Neural progenitor cell (in vitro differentiated cells): Measurements from ENCODE around the gene DIS3L. TPM values are rescaled to one million over a fixed set of nuclear protein-coding genes. Genes with fewer than 3 reads are reported as not detected.
"Not testable (repeated sequence)": the region's sequence is repeated elsewhere in the genome, so short reads cannot be mapped to it uniquely, and the experiment has no call there.

ENCODE experiments used
- DNase-seq: peaks from one replicate; pipeline ENCODE4 v3.0.0-alpha.2; 2016; ENCODE audit warnings: low spot score
- H2AFZ ChIP-seq: fragments of 200-600 bp; sonication (generic); replicated peaks from 2 replicates; pipeline ENCODE4 v1.6.1; 2016; ENCODE audit warnings: antibody characterized with exemption
- H3F3A ChIP-seq: fragments of 200-600 bp; sonication (generic); 2 replicates; pipeline ENCODE4 v1.6.1; 2016; ENCODE audit warnings: antibody characterized with exemption, low read depth
- H3K27ac ChIP-seq: fragments of 200-600 bp; sonication (generic); 2 replicates; pipeline ENCODE4 v1.5.1; 2016; ENCODE audit warnings: mild to moderate bottlenecking
- H3K27me3 ChIP-seq: fragments of 200-600 bp; sonication (generic); 2 replicates; pipeline ENCODE4 v1.6.1; 2016; ENCODE audit warnings: mild to moderate bottlenecking, moderate library complexity
- H3K36me3 ChIP-seq: fragments of 200-600 bp; sonication (generic); 2 replicates; pipeline ENCODE4 v1.5.1; 2016
- H3K4me1 ChIP-seq: fragments of 200-600 bp; sonication (generic); 2 replicates; pipeline ENCODE4 v1.6.1; 2016; ENCODE audit warnings: mixed run types
- H3K4me2 ChIP-seq: fragments of 200-600 bp; sonication (generic); 2 replicates; pipeline ENCODE4 v1.6.1; 2016
- H3K4me3 ChIP-seq: fragments of 200-600 bp; sonication (generic); 2 replicates; pipeline ENCODE4 v1.5.1; 2016
- H3K79me2 ChIP-seq: fragments of 200-600 bp; sonication (generic); 2 replicates; pipeline ENCODE4 v1.6.1; 2016; ENCODE audit warnings: low read depth
- H3K9ac ChIP-seq: fragments of 200-600 bp; sonication (generic); 2 replicates; pipeline ENCODE4 v1.6.1; 2016
- H3K9me3 ChIP-seq: fragments of 200-600 bp; sonication (generic); 2 replicates; pipeline ENCODE4 v1.5.1; 2016; ENCODE audit warnings: low read depth
- H4K20me1 ChIP-seq: fragments of 200-600 bp; sonication (generic); 2 replicates; pipeline ENCODE4 v1.6.1; 2016; ENCODE audit warnings: low read depth
- H3K27ac Mint-ChIP-seq: 3 replicates; pipeline ENCODE4 v1.8.0; 2021; ENCODE audit warnings: mixed read lengths
- H3K27me3 Mint-ChIP-seq: 2 replicates; pipeline ENCODE4 v1.8.0; 2022; ENCODE audit warnings: low read depth, mild to moderate bottlenecking, inconsistent platforms, moderate library complexity, mixed read lengths; ENCODE audit not compliant: insufficient read depth
- H3K36me3 Mint-ChIP-seq: 3 replicates; pipeline ENCODE4 v1.8.0; 2021; ENCODE audit warnings: mixed read lengths
- H3K4me1 Mint-ChIP-seq: 3 replicates; pipeline ENCODE4 v1.8.0; 2021; ENCODE audit warnings: mixed read lengths
- H3K4me3 Mint-ChIP-seq: 3 replicates; pipeline ENCODE4 v1.8.0; 2021; ENCODE audit warnings: mild to moderate bottlenecking, moderate library complexity, mixed read lengths
- H3K9me3 Mint-ChIP-seq: 3 replicates; pipeline ENCODE4 v1.8.0; 2020; ENCODE audit warnings: mixed read lengths
- EZH2 ChIP-seq: fragments of 200-600 bp; sonication (generic); IDR thresholded peaks from 2 replicates; pipeline ENCODE4 v1.6.1; 2017; ENCODE audit warnings: antibody characterized with exemption, mild to moderate bottlenecking, moderate library complexity
- EZH2phosphoT487 ChIP-seq: fragments of 200-600 bp; sonication (generic); IDR thresholded peaks from 2 replicates; pipeline ENCODE4 v1.6.1; 2017; ENCODE audit warnings: antibody characterized with exemption
- total RNA-seq: library from RNA; depleted of rRNA; stranded (reverse); fragments of >200 nt; gene quantifications from 2 replicates; pipeline ENCODE4 v1.2.3, GENCODE V29; 2015; ENCODE audit warnings: low replicate concordance
- TF ChIP-seq, protein P1 (sequence below): fragments of 200-600 bp; sonication (generic); IDR thresholded peaks from 2 replicates; pipeline ENCODE4 v1.5.1; 2017; ENCODE audit warnings: antibody characterized with exemption, mild to moderate bottlenecking

DIS3L gene
- total RNA-seq, 1 donor from 2014 or later = 53.8 TPM

DNA sequence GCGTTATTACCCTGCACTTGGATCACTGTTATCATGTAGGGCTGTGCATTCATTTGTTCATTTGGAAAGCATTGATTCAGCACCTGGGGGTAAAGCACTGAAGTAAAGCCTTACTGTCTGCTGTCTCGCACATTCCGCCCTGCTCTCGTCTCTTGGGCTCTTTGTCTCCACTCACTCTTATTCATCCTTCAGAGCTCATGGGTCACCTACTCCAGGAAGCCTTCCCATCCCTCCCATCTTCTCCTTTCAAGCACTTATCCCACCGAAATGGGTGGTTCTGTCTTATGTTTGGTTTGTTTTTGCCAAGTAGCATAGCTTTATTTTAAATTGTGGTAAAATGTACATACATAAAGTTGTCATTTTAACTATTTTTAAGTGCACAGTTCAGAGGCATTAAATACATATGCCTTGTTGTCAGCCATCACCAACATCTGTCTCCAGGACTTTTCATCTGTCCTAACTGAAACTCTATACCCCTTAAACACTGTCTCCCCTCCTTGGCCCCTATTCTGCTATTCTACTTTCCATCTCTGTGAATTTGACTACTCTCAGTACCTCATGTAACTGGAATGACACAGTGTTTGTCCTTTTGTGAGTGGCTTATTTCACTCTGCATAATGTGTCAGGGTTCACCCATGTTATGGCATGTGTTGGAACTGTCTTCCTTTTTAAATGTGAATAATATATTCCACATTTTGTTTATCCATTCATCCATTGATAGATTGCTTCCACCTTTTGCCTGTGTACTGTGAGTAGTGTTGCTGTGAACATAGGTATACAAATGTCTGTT is 9.3 kb downstream of the DIS3L start:
- Histone ChIP-seq H3K9me3 (no peaks in the 10 kb centered on the region), H3K79me2 (no peaks in the 10 kb centered on the region), H4K20me1 (peaks cover 3% of the 10 kb centered on the region), H3K4me1 (no peaks in the 10 kb centered on the region), H2AFZ (no peak overlapping the region), H3K4me2 (no peak overlapping the region), H3F3A (peaks cover 2% of the 10 kb centered on the region), H3K4me3 (no peak overlapping the region), H3K36me3 (no peaks in the 10 kb centered on the region), H3K9ac (no peak overlapping the region), H3K27me3 (no peaks in the 10 kb centered on the region), H3K27ac (no peak overlapping the region)
- Mint-ChIP-seq H3K27ac (no peak overlapping the region), H3K27me3 (peaks cover under 1% of the 10 kb centered on the region), H3K36me3 (peaks cover 4% of the 10 kb centered on the region), H3K4me1 (no peaks in the 10 kb centered on the region), H3K9me3 (no peaks in the 10 kb centered on the region), H3K4me3 (no peak overlapping the region)
- no peak for DNase-seq
- no peak for TF ChIP-seq EZH2phosphoT487
- TF ChIP-seq, protein P1, sequence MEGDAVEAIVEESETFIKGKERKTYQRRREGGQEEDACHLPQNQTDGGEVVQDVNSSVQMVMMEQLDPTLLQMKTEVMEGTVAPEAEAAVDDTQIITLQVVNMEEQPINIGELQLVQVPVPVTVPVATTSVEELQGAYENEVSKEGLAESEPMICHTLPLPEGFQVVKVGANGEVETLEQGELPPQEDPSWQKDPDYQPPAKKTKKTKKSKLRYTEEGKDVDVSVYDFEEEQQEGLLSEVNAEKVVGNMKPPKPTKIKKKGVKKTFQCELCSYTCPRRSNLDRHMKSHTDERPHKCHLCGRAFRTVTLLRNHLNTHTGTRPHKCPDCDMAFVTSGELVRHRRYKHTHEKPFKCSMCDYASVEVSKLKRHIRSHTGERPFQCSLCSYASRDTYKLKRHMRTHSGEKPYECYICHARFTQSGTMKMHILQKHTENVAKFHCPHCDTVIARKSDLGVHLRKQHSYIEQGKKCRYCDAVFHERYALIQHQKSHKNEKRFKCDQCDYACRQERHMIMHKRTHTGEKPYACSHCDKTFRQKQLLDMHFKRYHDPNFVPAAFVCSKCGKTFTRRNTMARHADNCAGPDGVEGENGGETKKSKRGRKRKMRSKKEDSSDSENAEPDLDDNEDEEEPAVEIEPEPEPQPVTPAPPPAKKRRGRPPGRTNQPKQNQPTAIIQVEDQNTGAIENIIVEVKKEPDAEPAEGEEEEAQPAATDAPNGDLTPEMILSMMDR = no peak
- no peak for TF ChIP-seq EZH2

DNA sequence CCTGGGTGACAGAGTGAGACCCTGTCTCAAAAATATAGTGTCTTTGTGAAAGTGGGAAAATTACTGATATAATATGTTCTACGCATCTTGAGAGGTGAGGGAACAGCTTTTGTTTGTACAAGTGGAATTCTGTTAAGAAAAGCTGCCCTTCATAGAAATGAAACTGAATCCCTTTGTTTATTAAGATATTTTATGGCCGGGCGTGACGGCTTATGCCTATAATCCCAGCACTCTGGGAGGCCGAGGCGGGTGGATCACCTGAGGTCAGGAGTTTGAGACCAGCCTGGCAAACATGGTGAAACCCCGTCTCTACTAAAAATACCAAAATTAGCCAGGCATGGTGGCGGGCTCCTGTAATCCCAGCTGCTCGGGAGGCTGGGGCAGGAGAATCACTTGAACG is 11.1 kb downstream of the DIS3L start:
- not testable (repeated sequence) for H3K4me1 Mint-ChIP-seq, H3K4me3 Mint-ChIP-seq, H3K9me3 Mint-ChIP-seq

DNA sequence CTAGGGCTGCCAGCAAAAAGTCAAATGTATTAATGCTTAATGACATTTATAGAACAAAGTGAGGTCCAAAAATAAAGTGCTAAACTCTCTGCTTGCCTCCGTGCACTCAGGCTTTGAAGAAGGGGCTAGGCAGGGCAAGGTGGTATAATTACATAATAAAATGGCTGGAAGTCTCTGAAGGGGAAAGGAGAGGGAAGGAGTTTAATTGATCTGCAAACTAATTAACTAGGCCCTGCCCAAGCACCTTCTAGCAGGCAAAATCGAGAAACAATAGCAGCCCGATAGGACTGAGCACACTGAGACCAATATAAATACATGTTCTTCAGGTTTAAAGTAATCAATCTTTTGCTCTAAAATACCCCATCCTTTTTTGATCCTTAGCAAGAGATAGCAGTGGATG is 13.0 kb downstream of the DIS3L start:
- Mint-ChIP-seq H3K4me3 (no peak overlapping the region), H3K9me3 (no peaks in the 10 kb centered on the region), H3K36me3 (peaks cover 21% of the 10 kb centered on the region), H3K27ac (no peak overlapping the region), H3K4me1 (no peaks in the 10 kb centered on the region), H3K27me3 (no peaks in the 10 kb centered on the region)
- Histone ChIP-seq H2AFZ (no peak overlapping the region), H4K20me1 (no peaks in the 10 kb centered on the region), H3K4me2 (no peak overlapping the region), H3K9ac (no peak overlapping the region), H3K27ac (no peak overlapping the region), H3F3A (peaks cover 2% of the 10 kb centered on the region), H3K4me3 (no peak overlapping the region), H3K4me1 (no peaks in the 10 kb centered on the region), H3K36me3 (no peaks in the 10 kb centered on the region), H3K79me2 (no peaks in the 10 kb centered on the region), H3K27me3 (no peaks in the 10 kb centered on the region), H3K9me3 (no peaks in the 10 kb centered on the region)
- no peak for TF ChIP-seq EZH2phosphoT487
- no peak for TF ChIP-seq EZH2
- TF ChIP-seq, protein P1 = no peak
- DNase-seq = no peak

More for the DNA sequence above, 11.1 kb downstream of the DIS3L start:
- not testable (repeated sequence) for H3K27me3 ChIP-seq, H2AFZ ChIP-seq, H3K27me3 Mint-ChIP-seq, H3K36me3 ChIP-seq, H4K20me1 ChIP-seq, H3K27ac Mint-ChIP-seq, H3K27ac ChIP-seq, H3K4me2 ChIP-seq, DNase-seq, H3K4me1 ChIP-seq, H3F3A ChIP-seq, H3K79me2 ChIP-seq, H3K9ac ChIP-seq, H3K4me3 ChIP-seq, H3K9me3 ChIP-seq
- peaks cover 11% of the 10 kb centered on the region for H3K36me3 Mint-ChIP-seq

DNA sequence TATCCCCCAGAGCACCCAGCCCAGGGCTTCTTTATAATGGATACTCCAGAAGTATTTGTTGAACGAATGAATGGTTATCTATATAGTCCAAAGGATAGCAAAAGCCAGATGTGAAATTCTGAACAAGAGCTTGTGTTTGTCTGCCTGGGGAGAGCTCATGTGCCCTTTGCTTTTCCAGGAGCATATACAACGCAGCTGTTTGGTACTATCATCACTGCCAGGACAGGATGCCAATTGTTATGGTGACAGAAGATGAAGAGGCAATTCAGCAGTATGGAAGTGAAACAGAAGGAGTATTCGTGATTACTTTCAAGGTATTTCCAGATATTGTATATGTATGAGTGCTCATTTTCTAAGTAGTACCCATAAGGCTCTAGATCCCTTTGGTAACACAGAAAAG is 15.2 kb downstream of the DIS3L start:
- Mint-ChIP-seq H3K36me3 (peaks cover 26% of the 10 kb centered on the region), H3K4me1 (no peaks in the 10 kb centered on the region), H3K27ac (no peak overlapping the region), H3K27me3 (no peaks in the 10 kb centered on the region), H3K9me3 (no peaks in the 10 kb centered on the region), H3K4me3 (no peak overlapping the region)
- Histone ChIP-seq H3F3A (no peaks in the 10 kb centered on the region), H2AFZ (no peak overlapping the region), H3K4me1 (no peaks in the 10 kb centered on the region), H3K27ac (no peak overlapping the region), H3K27me3 (no peaks in the 10 kb centered on the region), H3K9me3 (no peaks in the 10 kb centered on the region), H3K4me2 (no peak overlapping the region), H3K9ac (no peak overlapping the region), H3K36me3 (no peaks in the 10 kb centered on the region), H4K20me1 (no peaks in the 10 kb centered on the region), H3K4me3 (no peak overlapping the region), H3K79me2 (no peaks in the 10 kb centered on the region)
- TF ChIP-seq EZH2phosphoT487 (no peak), EZH2 (no peak)
- TF ChIP-seq, protein P1 = no peak
- no peak for DNase-seq
